AG10803 (cell line): ENCODE data around the gene MYL11.

ENCODE experiments used
- DNase-seq: peaks from one replicate; pipeline ENCODE4 v3.0.0; 2010; ENCODE audit warnings: low read depth
- H3K4me3 ChIP-seq: 2 replicates; pipeline ENCODE4 v1.5.1; 2011; ENCODE audit warnings: mild to moderate bottlenecking, low read length, control low read depth
- TF ChIP-seq, protein P1 (sequence below): conservative IDR thresholded peaks from 2 replicates; pipeline ENCODE4 v1.5.1; 2011; ENCODE audit warnings: mild to moderate bottlenecking, low read length, control low read depth, inconsistent platforms

The MYL11 gene

GRCh38 chr16:30352488-30353401 is 21.9 kb upstream of the MYL11 start:
- no peak overlapping the region for H3K4me3 ChIP-seq
- no peak for DNase-seq
- TF ChIP-seq, protein P1, sequence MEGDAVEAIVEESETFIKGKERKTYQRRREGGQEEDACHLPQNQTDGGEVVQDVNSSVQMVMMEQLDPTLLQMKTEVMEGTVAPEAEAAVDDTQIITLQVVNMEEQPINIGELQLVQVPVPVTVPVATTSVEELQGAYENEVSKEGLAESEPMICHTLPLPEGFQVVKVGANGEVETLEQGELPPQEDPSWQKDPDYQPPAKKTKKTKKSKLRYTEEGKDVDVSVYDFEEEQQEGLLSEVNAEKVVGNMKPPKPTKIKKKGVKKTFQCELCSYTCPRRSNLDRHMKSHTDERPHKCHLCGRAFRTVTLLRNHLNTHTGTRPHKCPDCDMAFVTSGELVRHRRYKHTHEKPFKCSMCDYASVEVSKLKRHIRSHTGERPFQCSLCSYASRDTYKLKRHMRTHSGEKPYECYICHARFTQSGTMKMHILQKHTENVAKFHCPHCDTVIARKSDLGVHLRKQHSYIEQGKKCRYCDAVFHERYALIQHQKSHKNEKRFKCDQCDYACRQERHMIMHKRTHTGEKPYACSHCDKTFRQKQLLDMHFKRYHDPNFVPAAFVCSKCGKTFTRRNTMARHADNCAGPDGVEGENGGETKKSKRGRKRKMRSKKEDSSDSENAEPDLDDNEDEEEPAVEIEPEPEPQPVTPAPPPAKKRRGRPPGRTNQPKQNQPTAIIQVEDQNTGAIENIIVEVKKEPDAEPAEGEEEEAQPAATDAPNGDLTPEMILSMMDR, result no peak

GRCh38 chr16:30353438-30354129 is 21.0 kb upstream of the MYL11 start:
- TF ChIP-seq, protein P1, result no peak
- DNase-seq, result no peak
- peak overlapping the region; percentile 95 for H3K4me3 ChIP-seq

DNA sequence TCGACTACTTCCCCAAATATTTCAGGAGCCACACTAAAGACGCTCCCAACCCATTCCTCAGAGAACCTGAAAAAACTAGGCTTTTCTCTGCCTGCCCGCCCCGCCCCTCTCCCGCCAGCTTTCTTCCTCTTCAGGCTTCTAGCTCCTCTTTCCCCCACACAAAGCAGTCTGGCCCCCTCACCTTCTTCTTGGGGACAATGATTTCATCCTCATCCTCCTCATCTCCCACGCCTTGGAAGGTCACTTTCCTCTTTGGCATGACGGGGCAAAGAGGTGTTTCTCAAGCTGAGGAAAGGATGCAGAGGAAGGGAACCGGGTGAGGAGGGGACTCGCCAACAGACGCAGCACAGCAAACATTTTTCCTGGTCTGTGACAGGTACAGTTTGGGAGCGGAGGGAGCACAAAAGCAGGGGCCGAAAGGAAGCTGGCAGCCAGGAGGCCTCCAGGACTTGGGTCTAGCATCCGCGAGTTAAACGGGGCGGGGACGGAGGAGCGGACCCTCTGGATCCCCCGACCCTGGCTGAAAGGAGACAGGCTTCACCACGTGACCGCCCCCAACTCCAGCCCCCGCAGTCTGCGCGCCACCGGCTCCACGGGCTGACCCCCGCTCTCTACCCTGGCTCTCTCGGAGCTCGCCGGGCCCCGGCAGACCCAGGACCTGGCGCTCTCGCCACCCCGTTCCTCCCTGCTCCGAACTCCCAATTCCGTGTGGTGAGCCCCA is 20.0 kb upstream of the MYL11 start:
- TF ChIP-seq, protein P1, result no peak
- H3K4me3 ChIP-seq, result peak overlapping the region; percentile 95
- no peak for DNase-seq

DNA sequence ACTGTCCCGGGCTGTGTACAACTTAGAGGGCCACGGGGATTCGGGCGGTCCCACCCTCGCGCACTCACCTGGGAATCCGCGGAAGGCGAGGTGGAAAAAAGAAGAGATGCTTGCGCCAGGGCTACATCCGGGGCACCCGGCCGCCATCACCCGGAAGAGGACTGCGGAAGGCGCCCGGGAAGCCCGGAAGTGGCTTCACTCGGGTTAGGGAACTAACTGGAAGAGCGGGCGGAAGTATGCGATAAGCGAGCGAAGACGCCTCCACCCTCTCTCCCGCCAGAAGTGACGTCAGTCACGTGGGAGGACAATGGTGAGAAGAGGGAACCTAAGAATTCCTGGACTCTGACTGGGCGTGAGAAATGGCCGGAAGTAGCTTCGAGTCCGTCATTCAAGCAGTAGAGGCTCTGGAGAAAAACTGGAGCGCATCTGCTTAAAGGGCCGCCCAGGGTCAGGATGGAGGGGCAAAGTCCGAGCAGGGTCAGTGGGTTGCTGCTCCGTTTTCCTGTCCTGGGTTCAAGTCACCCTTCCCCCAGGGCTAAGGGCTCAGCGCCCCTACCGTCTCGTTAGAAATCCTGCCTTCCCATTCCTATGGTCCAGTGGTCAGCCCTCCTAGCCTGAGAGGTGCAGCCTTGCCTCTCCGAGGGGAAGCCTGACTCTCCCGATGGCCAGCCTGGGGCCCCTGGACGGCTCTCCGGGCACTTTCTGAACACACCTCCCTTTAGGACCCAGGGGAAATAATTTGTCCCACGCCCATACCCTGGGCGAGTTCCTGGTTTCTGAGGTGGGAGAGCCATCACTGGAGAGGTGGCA is 19.3 kb upstream of the MYL11 start, which contains the start of gene CD2BP2:
Gene CD2BP2 (minus strand): TSS at position 165 of the 810 bp plus-strand sequence. CDS start 627 bp downstream, outside the sequence.
- peak within 1 kb of the TSS; percentile 95 for H3K4me3 ChIP-seq
- peak; percentile 100 for DNase-seq
- TF ChIP-seq, protein P1, result peak; percentile 23

DNA sequence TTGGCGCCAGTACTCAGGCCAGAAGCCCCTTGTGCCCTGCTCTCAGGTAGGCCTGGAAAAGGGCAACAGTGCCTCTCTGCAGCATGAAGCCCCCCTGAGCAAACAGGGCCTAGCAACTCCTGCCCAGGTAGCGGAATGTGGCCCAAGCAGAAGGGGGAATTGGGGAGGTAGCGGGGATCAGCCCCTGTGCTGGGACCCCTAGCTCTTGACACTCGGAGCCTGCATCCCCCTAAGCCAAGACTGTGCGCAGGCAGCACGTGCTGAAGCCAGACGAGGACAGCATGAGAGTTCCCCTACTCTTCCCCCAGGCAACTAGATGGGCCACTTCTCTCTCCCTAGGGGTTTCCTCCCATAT is 18.7 kb upstream of the MYL11 start:
- TF ChIP-seq, protein P1, result no peak
- peak overlapping the region; percentile 95 for H3K4me3 ChIP-seq
- no peak for DNase-seq

DNA sequence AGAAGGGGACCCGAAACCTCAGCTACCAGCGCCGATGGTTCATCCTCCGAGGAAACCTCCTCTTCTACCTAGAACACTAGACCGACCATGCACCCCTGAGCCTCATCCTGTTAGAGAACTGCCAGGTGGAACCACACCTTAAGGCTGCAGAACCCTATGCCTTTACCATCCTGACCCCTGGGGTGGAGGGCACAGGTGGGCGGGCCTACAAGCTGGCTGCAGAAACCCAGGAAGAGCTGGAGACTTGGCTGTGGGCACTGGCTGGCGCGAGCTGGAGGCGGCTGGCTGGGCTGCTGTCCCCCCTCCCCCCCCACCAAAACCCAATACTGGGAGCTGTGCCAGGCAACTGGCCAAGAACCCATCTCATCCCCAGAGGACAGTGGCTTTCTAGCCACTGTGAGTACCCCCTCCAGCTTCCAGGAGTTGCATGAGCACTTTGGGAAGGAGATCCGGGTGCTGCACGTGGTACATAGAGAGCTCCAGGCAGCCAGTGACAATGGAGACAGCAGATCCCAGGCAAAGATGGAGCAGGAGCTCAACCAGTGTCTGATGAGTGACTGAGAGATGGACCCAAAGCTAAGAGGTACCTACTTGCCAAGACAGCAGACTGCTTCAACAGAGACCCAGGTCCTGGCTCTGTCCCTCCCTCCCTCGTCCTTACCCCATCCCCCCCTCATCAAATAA is 18.1 kb upstream of the MYL11 start:
- peak overlapping the region; percentile 95; the same call in 1 of the 2 replicates for H3K4me3 ChIP-seq
- peak; percentile 13 for DNase-seq
- TF ChIP-seq, protein P1, result no peak
